ENCODE results near the gene RILPL2.
"Not testable (repeated sequence)": the region's sequence is repeated elsewhere in the genome, so short reads cannot be mapped to it uniquely, and the experiment has no call there.

The RILPL2 gene

GRCh38 chr12:123401753-123402683, 34.5 kb downstream of the RILPL2 start:
- DNase-seq, result no peak

GRCh38 chr12:123399255-123399617, 37.2 kb downstream of the RILPL2 start:
- no peak for DNase-seq

DNA sequence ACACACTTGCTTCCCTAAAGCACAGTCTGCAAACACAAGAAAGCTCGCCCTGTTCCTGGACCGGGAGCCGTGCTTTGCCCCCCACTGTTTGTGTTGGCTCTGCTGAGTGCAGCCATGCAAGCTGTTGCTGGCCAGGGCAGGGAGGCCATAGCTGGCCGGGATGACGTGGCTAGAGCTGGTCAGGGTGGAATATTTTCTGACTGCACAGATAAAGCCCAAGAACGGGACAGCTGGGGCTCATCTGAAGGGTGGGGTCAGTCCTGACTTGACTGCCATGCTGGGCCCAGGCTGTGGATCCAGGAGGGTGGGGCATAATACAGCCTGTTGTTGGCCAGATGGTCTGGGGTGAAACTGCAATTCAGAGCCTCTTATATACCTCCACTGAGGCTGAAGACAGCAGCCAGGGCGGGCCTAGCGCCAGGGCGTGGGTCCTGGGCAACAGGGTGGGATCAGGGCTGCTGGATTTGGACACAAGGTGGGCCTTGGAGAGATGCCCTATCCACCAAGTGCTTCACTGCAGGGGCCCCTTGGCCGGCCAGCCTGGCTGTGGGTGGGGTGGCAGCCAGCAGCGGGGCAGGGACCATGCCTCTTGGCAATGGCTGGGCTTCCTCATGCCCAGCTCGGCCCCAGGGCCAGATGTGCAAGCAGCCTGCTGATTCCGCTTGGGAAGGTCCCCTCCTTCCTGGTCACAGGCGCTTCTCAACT, 37.8 kb downstream of the RILPL2 start:
- no peak for DNase-seq

DNA sequence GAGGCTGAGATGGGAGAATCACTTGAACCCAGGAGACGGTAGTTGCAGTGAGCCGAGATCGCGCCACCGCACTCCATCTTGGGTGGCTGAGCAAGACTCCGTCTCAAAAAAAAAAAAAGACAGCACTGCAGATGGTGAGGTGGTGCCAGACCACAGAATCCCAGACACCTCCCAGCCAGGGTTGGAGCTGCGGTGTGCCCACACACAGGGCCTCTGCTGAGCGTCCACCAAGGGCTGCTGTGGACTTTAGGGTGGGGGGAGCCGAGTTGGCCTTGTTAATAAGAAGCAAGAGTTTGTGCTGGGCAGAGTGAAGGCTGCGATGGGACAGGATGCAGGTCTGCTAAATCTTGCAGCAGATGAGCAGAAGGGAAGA, 38.3 kb downstream of the RILPL2 start:
- DNase-seq, result no peak

DNA sequence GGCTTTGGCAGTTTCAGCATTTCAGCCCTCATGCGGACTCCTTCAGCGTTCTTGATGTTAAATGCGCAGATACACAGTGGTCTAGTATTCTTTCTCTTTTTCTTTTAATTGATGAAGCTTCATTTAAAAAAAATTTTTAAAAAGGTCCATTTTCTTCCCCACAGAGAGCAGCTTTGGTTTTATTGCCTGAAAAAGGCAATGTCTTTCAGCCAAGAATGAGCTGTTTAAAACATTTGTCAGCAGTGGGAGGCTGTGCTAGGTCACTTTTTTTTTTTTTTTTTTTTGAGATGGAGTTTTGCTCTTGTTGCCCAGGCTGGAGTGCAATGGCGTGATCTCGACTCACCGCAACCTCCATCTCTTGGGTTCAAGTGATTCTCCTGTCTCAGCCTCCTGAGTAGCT, 39.1 kb downstream of the RILPL2 start:
- DNase-seq, result no peak

DNA sequence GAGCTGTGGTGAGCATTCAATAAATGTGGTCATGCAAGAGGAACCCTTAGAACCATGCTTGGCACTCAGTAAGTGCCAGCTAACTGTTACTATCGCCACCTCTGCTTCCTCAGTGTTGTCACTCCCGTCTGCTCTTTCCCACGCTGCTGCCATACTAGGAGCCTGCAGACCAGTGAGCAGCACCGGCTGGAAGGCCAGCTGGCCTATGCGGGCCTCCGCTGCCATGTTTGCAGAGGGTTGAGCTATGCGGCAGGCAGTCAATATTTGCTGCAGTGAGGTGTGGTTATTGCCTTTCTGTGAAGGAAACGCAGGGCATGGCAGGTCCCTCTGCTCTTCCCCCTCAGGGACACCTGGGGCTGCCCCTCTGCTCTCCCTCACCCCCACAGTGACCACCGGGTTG, 39.5 kb downstream of the RILPL2 start:
- DNase-seq, result no peak

- DNase-seq, result no peak
These were observed 39.9 kb downstream of the RILPL2 start for GRCh38 chr12:123396543-123396942.

GRCh38 chr12:123395236-123395635, 41.2 kb downstream of the RILPL2 start:
- DNase-seq, result no peak

GRCh38 chr12:123393747-123394146, 42.7 kb downstream of the RILPL2 start:
- no peak for DNase-seq

DNA sequence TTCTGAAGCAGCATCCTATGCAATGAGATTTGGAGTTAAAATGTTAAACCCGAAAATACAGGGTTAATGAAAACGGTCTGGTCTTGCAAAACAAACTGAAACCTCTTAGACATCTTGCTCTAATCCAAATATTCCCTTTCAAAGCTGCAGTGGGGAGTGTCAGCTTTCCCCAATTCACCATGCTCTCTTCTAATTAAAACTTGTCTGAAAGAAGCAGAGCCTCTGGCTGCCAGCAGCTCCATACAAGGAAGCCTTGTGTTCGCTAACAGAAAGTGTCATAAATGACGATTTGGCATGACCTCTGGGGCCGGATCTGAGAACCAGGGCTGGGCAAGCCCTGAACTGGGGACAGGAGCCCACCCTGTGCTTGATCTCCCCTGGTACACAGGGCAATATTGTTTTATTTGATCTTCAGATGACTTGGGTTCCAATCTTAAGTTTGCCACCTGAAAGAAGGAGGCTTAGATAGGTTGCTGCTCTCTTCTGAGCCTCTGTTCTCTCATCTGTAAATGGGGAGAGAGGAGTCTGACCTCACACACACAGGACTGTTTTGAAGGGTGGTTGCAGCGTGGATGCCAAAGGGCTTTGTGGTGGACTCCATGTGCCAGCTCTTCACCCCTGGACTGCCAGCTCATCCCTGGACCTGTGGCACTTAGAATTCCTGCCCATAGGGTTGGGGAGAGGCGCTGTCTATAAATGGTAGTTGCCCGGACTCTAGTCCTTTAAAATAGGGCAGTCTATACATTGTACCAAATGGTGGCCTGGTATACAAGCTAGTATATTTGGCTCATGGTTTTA, 44.7 kb downstream of the RILPL2 start:
- no peak for DNase-seq

DNA sequence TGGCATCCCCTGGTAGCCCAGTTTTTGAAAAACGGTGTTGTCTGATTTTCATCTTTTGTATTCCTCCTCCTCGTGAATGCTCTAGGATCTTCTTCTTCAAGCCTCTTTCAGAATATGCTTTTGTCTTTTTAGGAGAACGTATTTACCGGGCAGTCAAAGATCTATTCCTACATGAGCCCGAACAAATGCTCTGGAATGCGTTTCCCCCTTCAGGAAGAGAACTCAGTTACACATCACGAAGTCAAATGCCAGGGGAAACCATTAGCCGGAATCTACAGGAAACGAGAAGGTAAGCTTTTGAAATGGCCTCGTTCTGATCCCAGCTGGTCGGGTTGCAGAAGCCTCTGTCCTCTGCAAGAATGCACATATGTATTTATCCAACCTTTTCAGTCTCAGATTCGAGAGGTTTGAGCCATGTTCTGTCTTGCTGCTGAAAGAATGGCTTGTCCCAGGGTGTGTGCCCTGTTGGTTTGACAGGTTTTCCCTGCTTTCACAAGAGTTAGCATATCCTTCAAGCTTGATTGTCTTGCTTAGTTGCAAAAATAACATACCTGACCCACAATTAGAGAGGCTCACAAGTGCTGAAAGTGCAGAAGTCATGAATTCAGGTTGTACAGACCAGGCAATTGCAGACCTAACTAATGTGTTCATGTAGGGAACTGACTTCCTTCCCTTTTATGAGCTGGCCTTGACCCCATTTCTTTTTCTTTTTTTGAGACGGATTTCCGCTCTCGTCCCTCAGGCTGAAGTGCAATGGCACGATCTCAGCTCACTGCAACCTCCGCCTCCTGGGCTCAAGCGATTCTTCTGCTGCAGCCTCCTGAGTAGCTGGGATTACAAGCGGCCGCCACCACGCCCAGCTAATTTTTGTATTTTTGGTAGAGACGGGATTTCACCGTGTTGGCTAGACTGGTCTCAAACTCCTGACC, 45.7 kb downstream of the RILPL2 start:
- no peak for DNase-seq

- DNase-seq, result peak in 1 of 2 donors; percentile 17
These were observed 46.7 kb downstream of the RILPL2 start for GRCh38 chr12:123389560-123390351.

- no peak for DNase-seq
These were observed 47.4 kb downstream of the RILPL2 start for GRCh38 chr12:123388951-123389559.

DNA sequence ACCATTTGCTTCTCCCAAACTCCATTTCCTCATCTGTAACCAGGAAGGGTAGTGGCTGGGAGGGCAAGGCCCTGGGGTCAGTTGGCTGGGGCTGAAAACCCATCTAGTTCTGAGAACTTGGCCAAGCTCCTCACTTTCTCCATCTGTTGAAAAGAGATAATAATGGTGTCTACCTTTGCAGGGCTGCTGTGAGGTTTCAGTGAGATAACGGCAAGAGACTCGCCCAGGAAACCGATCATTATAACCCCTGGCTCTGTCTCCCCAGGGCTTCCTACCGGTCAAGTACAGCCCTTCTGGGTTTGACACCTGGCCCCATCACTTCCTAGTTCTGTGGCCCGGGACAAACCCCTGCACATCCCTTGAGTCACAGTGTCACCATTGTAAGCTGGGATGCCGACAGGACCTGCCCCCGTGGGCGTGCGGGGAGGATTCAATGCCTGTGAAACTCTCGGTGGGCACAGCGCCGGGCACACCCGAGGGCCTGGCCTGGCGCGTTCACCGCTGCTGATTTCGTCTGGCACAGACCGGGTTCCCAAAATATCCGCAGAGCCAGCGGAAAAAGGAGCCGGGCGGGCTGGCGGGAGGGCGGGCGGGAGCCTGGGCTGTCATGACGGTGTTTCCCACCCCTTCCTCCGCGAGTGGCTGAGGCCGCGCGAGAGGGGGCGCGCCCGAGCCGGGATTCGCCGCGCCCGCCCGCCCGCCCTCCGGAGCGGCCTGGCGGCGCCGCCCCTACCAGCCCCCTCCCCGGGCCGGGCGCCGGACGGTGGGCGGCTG, 48.1 kb downstream of the RILPL2 start:
- peak; percentile 65 to 81 for DNase-seq

DNA sequence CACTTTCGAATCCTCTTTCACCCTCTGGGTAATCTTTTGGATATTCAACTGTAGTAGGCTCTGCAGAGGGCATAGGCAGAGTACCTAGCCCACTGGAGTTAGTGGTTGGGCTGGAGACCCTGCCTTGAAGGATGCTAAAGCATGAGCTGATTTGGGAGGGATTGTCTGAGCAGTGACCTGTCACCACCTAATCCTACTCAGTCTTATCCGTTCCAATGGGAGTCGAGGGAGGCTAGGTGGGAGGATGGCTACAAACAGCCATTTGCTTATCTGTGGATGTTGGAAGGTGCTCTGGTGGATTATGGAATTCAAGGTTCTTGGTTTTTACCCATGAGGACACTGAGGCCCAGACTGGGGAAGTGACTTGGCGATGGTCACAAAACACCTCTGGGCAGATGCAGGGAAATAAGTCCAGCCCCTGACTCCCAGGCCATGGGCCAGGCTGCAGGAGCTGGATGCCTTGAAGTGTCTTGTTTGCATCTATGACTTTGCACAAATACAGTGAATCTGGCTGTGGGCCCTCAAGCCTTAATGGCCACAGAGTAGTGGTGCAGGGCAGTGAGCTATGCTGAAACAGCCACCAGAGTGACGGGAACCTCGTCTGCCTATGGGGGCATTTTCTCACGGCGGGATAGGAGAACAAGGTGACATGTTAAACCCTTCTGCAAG, 48.8 kb downstream of the RILPL2 start:
- DNase-seq, result peak in 1 of 2 donors; percentile 15

GRCh38 chr12:123385536-123385935, 50.9 kb downstream of the RILPL2 start:
- DNase-seq, result not testable (repeated sequence)

GRCh38 chr12:123384994-123385376, 51.5 kb downstream of the RILPL2 start:
- no peak for DNase-seq

GRCh38 chr12:123384318-123384993, 52.0 kb downstream of the RILPL2 start:
- no peak for DNase-seq

GRCh38 chr12:123382684-123383083, 53.8 kb downstream of the RILPL2 start:
- DNase-seq, result no peak
